C4-2B (cell line): ENCODE measurements around the gene ATP2B2.

ENCODE experiments used
- ZFX ChIP-seq: fragments of 450-650 bp; IDR thresholded peaks from 2 replicates; pipeline ENCODE4 v1.6.1; 2017
- TF ChIP-seq, protein P1 (sequence below): fragments of 450-650 bp; conservative IDR thresholded peaks from 2 replicates; pipeline ENCODE4 v1.5.1; 2017; ENCODE audit warnings: mild to moderate bottlenecking

DNA sequence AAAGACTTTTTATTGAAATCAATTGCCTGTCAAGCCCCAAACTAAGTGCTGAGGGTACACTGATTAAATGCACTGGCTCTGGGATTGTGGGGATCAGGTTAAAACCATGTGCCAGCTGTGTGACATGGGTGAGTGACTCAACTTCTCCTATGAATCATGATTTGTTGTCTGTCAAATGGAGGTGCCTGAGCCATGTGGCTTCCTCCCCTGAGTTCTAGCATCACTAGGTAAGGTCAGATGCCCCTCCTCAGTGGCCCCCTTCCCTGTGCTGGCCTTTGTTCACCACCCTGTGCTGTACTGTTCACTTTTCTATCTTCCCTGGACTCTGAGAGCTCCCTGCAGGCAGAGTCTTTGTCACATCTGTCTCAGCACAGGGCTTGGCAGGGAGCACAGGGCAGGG, 43.6 kb upstream of the ATP2B2 start:
- TF ChIP-seq, protein P1, sequence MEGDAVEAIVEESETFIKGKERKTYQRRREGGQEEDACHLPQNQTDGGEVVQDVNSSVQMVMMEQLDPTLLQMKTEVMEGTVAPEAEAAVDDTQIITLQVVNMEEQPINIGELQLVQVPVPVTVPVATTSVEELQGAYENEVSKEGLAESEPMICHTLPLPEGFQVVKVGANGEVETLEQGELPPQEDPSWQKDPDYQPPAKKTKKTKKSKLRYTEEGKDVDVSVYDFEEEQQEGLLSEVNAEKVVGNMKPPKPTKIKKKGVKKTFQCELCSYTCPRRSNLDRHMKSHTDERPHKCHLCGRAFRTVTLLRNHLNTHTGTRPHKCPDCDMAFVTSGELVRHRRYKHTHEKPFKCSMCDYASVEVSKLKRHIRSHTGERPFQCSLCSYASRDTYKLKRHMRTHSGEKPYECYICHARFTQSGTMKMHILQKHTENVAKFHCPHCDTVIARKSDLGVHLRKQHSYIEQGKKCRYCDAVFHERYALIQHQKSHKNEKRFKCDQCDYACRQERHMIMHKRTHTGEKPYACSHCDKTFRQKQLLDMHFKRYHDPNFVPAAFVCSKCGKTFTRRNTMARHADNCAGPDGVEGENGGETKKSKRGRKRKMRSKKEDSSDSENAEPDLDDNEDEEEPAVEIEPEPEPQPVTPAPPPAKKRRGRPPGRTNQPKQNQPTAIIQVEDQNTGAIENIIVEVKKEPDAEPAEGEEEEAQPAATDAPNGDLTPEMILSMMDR, result no peak
- TF ChIP-seq ZFX, result no peak
